WTC11 (cell line): Measurements from ENCODE around the gene EML4. TPM values are rescaled to one million over a fixed set of nuclear protein-coding genes. Genes with fewer than 3 reads are reported as not detected.

Experiments
- ATAC-seq: fragments of 200-7000 bp; cut with Tn5 transposase; 2 replicates; pipeline ENCODE4 v1.10.0; 2021; ENCODE audit warnings: mild to moderate bottlenecking, moderate library complexity
- CTCF ChIA-PET: fragments of 300-600 bp; sonication (Branson Sonifier 250); formaldehyde crosslinking; loops from one replicate; lab custom pipeline; 2021; ENCODE audit warnings: antibody characterized with exemption; lab: Charles Lee
- POLR2A ChIA-PET: fragments of 350-600 bp; sonication (Branson Sonifier 250); formaldehyde crosslinking; loops from one replicate; lab custom pipeline; 2021; ENCODE audit warnings: antibody characterized with exemption; lab: Charles Lee
- DNase-seq: peaks from one replicate; pipeline ENCODE4 v3.0.0; 2021; ENCODE audit warnings: low spot score
- H3K27ac Mint-ChIP-seq: 2 replicates; pipeline ENCODE4 v1.8.0; 2021; ENCODE audit warnings: mixed read lengths
- H3K27me3 Mint-ChIP-seq: 2 replicates; pipeline ENCODE4 v1.8.0; 2021; ENCODE audit warnings: low read depth, mild to moderate bottlenecking, moderate library complexity, mixed read lengths
- H3K36me3 Mint-ChIP-seq: 2 replicates; pipeline ENCODE4 v1.8.0; 2021; ENCODE audit warnings: mixed read lengths
- H3K4me1 Mint-ChIP-seq: 2 replicates; pipeline ENCODE4 v1.8.0; 2022; ENCODE audit warnings: mixed read lengths
- H3K4me3 Mint-ChIP-seq: 2 replicates; pipeline ENCODE4 v1.8.0; 2021; ENCODE audit warnings: mild to moderate bottlenecking, moderate library complexity, mixed read lengths
- H3K9me3 Mint-ChIP-seq: 2 replicates; pipeline ENCODE4 v1.8.0; 2021; ENCODE audit warnings: mixed read lengths
- ATF1 ChIP-seq: sonication (generic); formaldehyde crosslinking; IDR thresholded peaks from 2 replicates; pipeline ENCODE4 v1.8.1; 2023; ENCODE audit warnings: mild to moderate bottlenecking, moderate library complexity, missing genetic modification reagents
- CREM ChIP-seq: sonication (generic); formaldehyde crosslinking; IDR thresholded peaks from 2 replicates; pipeline ENCODE4 v1.8.1; 2022; ENCODE audit warnings: mild to moderate bottlenecking, missing genetic modification reagents, moderate library complexity
- ETV6 ChIP-seq: sonication (generic); formaldehyde crosslinking; IDR thresholded peaks from 2 replicates; pipeline ENCODE4 v1.8.1; 2022; ENCODE audit warnings: mild to moderate bottlenecking, missing genetic modification reagents
- FOXK1 ChIP-seq: sonication (generic); formaldehyde crosslinking; IDR thresholded peaks from 2 replicates; pipeline ENCODE4 v1.8.0; 2022; ENCODE audit warnings: mild to moderate bottlenecking, moderate library complexity, missing genetic modification reagents
- FOXP1 ChIP-seq: sonication (generic); formaldehyde crosslinking; IDR thresholded peaks from 2 replicates; pipeline ENCODE4 v1.8.0; 2022; ENCODE audit warnings: missing genetic modification reagents, mild to moderate bottlenecking, moderate library complexity, borderline replicate concordance
- GTF2I ChIP-seq: fragments of 250-450 bp; sonication (Bioruptor Pico); conservative IDR thresholded peaks from 2 replicates; pipeline ENCODE4 v1.4.0; 2021; ENCODE audit warnings: mild to moderate bottlenecking
- JUN ChIP-seq: sonication (generic); formaldehyde crosslinking; IDR thresholded peaks from 2 replicates; pipeline ENCODE4 v1.8.0; 2023; ENCODE audit warnings: mild to moderate bottlenecking, missing genetic modification reagents
- MXD4 ChIP-seq: fragments of 250-450 bp; sonication (Bioruptor Pico); IDR thresholded peaks from 2 replicates; pipeline ENCODE4 v1.8.0; 2021; ENCODE audit warnings: mild to moderate bottlenecking, moderate library complexity, borderline replicate concordance
- NFATC4 ChIP-seq: fragments of 250-450 bp; sonication (Bioruptor Pico); IDR thresholded peaks from 2 replicates; pipeline ENCODE4 v1.9.0; 2021; ENCODE audit warnings: mild to moderate bottlenecking
- NFE2L1 ChIP-seq: sonication (generic); formaldehyde crosslinking; IDR thresholded peaks from 2 replicates; pipeline ENCODE4 v1.8.1; 2023; ENCODE audit warnings: missing genetic modification reagents
- NR2C2 ChIP-seq: sonication (generic); formaldehyde crosslinking; IDR thresholded peaks from 2 replicates; pipeline ENCODE4 v1.8.0; 2022; ENCODE audit warnings: mild to moderate bottlenecking, missing genetic modification reagents
- OVOL2 ChIP-seq: fragments of 250-450 bp; sonication (Bioruptor Pico); IDR thresholded peaks from 2 replicates; pipeline ENCODE4 v1.9.0; 2021; ENCODE audit warnings: mild to moderate bottlenecking, borderline replicate concordance
- SMAD4 ChIP-seq: sonication (generic); formaldehyde crosslinking; IDR thresholded peaks from 2 replicates; pipeline ENCODE4 v1.8.0; 2022; ENCODE audit warnings: mild to moderate bottlenecking, missing genetic modification reagents
- SP1 ChIP-seq: sonication (generic); formaldehyde crosslinking; conservative IDR thresholded peaks from 2 replicates; pipeline ENCODE4 v1.8.1; 2022; ENCODE audit warnings: missing genetic modification reagents
- TCF7 ChIP-seq: sonication (generic); formaldehyde crosslinking; IDR thresholded peaks from 2 replicates; pipeline ENCODE4 v1.8.0; 2022; ENCODE audit warnings: mild to moderate bottlenecking, low read depth, missing genetic modification reagents, moderate library complexity
- TEAD4 ChIP-seq: sonication (generic); formaldehyde crosslinking; IDR thresholded peaks from 2 replicates; pipeline ENCODE4 v1.8.0; 2022; ENCODE audit warnings: mild to moderate bottlenecking, missing genetic modification reagents
- ZBTB21 ChIP-seq: sonication (generic); formaldehyde crosslinking; IDR thresholded peaks from 2 replicates; pipeline ENCODE4 v1.8.1; 2023; ENCODE audit warnings: mild to moderate bottlenecking, missing genetic modification reagents, borderline replicate concordance
- ZNF219 ChIP-seq: sonication (generic); formaldehyde crosslinking; IDR thresholded peaks from 2 replicates; pipeline ENCODE4 v1.8.0; 2023; ENCODE audit warnings: missing genetic modification reagents, mild to moderate bottlenecking, borderline replicate concordance
- ZNF263 ChIP-seq: sonication (generic); formaldehyde crosslinking; IDR thresholded peaks from 2 replicates; pipeline ENCODE4 v1.8.1; 2022; ENCODE audit warnings: low read depth, mild to moderate bottlenecking, moderate library complexity, missing genetic modification reagents
- ZNF396 ChIP-seq: fragments of 250-450 bp; sonication (Bioruptor Pico); IDR thresholded peaks from 2 replicates; pipeline ENCODE4 v1.8.0; 2021; ENCODE audit warnings: mild to moderate bottlenecking, moderate library complexity, borderline replicate concordance
- ZNF416 ChIP-seq: fragments of 250-450 bp; sonication (Bioruptor Pico); IDR thresholded peaks from 2 replicates; pipeline ENCODE4 v1.9.0; 2021; ENCODE audit warnings: mild to moderate bottlenecking, inconsistent platforms
- total RNA-seq: library from RNA; stranded (reverse); gene quantifications from 3 replicates; pipeline ENCODE4 v1.2.3, GENCODE V29; 2021
- TF ChIP-seq, protein P1 (sequence below): sonication (generic); formaldehyde crosslinking; IDR thresholded peaks from 2 replicates; pipeline ENCODE4 v1.8.1; 2023; ENCODE audit warnings: mild to moderate bottlenecking, moderate library complexity, missing genetic modification reagents
- TF ChIP-seq, protein P2 (sequence below): sonication (generic); formaldehyde crosslinking; IDR thresholded peaks from 2 replicates; pipeline ENCODE4 v1.8.0; 2022; ENCODE audit warnings: mild to moderate bottlenecking, missing genetic modification reagents
- TF ChIP-seq, protein P3 (sequence below): sonication (generic); formaldehyde crosslinking; IDR thresholded peaks from 2 replicates; pipeline ENCODE4 v1.8.0; 2023; ENCODE audit warnings: missing genetic modification reagents, mild to moderate bottlenecking, borderline replicate concordance
- TF ChIP-seq, protein P4 (sequence below): sonication (generic); formaldehyde crosslinking; IDR thresholded peaks from 2 replicates; pipeline ENCODE4 v1.8.1; 2022; ENCODE audit warnings: mild to moderate bottlenecking, moderate library complexity, missing genetic modification reagents
- TF ChIP-seq, protein P5 (sequence below): sonication (generic); formaldehyde crosslinking; IDR thresholded peaks from 2 replicates; pipeline ENCODE4 v1.8.0; 2022; ENCODE audit warnings: missing genetic modification reagents

The EML4 gene
- total RNA-seq, 1 experiment from 2014 or later = 89.9 TPM

DNA sequence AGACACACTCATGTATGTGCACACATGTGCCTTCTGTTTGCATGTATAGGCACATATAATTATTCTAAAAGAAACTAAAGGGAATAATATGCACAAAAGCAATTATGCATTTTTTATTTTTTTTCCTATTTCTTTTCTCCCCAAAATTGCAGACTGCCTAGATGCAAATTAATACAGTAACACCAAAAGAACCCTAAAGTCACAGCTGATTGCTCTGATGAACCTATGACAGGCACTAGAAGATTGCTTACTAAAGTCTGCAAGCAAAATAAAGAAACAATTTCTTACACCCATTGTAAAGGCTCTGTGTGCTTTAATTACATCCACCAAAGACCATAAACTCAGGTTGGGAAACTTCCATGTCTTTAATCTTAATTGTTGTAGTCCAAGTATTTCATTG is 7.7 kb upstream of the EML4 start:
- ChIA-PET CTCF (no interaction called here), POLR2A (no interaction called here)
- Mint-ChIP-seq H3K27ac (no peak overlapping the region), H3K36me3 (no peaks in the 10 kb centered on the region), H3K9me3 (no peaks in the 10 kb centered on the region), H3K4me3 (no peak overlapping the region), H3K27me3 (no peaks in the 10 kb centered on the region; the same call in 1 of the 2 replicates), H3K4me1 (peaks cover 6% of the 10 kb centered on the region; the same call in 1 of the 2 replicates)
- TF ChIP-seq ZBTB21 (CRISPR knock-in tag) (no peak), TEAD4 (CRISPR knock-in tag) (no peak), ATF1 (CRISPR knock-in tag) (no peak), FOXP1 (CRISPR knock-in tag) (no peak), ETV6 (CRISPR knock-in tag) (no peak), CREM (no peak), ZNF416 (CRISPR knock-in tag) (no peak), ZNF263 (CRISPR knock-in tag) (no peak), SP1 (no peak), NFE2L1 (CRISPR knock-in tag) (no peak), JUN (CRISPR knock-in tag) (no peak), MXD4 (CRISPR knock-in tag) (no peak), SMAD4 (no peak), NFATC4 (CRISPR knock-in tag) (no peak), TCF7 (no peak)
- TF ChIP-seq, protein P1, sequence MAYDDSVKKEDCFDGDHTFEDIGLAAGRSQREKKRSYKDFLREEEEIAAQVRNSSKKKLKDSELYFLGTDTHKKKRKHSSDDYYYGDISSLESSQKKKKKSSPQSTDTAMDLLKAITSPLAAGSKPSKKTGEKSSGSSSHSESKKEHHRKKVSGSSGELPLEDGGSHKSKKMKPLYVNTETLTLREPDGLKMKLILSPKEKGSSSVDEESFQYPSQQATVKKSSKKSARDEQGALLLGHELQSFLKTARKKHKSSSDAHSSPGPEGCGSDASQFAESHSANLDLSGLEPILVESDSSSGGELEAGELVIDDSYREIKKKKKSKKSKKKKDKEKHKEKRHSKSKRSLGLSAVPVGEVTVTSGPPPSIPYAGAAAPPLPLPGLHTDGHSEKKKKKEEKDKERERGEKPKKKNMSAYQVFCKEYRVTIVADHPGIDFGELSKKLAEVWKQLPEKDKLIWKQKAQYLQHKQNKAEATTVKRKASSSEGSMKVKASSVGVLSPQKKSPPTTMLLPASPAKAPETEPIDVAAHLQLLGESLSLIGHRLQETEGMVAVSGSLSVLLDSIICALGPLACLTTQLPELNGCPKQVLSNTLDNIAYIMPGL (CRISPR knock-in tag) = no peak
- TF ChIP-seq, protein P2, sequence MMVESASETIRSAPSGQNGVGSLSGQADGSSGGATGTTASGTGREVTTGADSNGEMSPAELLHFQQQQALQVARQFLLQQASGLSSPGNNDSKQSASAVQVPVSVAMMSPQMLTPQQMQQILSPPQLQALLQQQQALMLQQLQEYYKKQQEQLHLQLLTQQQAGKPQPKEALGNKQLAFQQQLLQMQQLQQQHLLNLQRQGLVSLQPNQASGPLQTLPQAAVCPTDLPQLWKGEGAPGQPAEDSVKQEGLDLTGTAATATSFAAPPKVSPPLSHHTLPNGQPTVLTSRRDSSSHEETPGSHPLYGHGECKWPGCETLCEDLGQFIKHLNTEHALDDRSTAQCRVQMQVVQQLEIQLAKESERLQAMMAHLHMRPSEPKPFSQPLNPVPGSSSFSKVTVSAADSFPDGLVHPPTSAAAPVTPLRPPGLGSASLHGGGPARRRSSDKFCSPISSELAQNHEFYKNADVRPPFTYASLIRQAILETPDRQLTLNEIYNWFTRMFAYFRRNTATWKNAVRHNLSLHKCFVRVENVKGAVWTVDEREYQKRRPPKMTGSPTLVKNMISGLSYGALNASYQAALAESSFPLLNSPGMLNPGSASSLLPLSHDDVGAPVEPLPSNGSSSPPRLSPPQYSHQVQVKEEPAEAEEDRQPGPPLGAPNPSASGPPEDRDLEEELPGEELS (CRISPR knock-in tag) = no peak
- DNase-seq (no peak), ATAC-seq (no peak)

DNA sequence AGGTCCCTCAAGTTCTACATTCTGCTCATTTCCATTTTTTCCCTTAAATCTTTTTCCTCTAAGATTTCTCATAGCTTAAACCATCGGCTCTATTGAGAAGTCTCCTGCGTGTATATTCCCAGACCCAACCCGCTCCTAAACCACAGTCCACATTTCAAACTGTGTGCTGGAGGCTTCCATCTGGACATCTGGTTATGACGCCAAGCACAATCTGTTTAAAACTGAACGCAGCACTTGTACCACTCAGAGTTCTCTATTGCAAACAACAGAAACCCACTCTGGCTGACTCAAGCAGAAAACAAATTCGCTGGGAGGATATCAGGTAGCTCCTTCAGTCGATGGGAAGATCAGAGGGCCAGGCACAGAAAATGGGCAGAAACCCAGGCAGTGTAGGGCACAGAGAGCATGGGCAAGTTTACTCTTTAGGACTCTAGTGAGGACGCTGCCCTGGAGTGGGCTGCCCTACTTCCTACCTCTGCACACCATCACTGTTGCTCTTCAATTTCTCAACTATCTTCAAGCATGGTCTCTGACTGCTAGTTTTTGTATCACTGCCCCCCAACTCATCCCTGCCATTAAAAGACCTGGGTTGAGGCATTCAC is 5.6 kb upstream of the EML4 start:
- CTCF ChIA-PET = no interaction called here
- ATAC-seq (no peak), DNase-seq (no peak)
- Mint-ChIP-seq H3K4me3 (no peak overlapping the region), H3K36me3 (no peaks in the 10 kb centered on the region), H3K4me1 (peaks cover 3% of the 10 kb centered on the region; the same call in 1 of the 2 replicates), H3K9me3 (no peaks in the 10 kb centered on the region), H3K27ac (no peak overlapping the region), H3K27me3 (no peaks in the 10 kb centered on the region; the same call in 1 of the 2 replicates)
- POLR2A ChIA-PET = no interaction called here
- TF ChIP-seq NR2C2 (CRISPR knock-in tag) = no peak
- TF ChIP-seq ZNF219 (CRISPR knock-in tag) = no peak
- no peak for TF ChIP-seq ZNF396 (CRISPR knock-in tag)
- TF ChIP-seq, protein P3, sequence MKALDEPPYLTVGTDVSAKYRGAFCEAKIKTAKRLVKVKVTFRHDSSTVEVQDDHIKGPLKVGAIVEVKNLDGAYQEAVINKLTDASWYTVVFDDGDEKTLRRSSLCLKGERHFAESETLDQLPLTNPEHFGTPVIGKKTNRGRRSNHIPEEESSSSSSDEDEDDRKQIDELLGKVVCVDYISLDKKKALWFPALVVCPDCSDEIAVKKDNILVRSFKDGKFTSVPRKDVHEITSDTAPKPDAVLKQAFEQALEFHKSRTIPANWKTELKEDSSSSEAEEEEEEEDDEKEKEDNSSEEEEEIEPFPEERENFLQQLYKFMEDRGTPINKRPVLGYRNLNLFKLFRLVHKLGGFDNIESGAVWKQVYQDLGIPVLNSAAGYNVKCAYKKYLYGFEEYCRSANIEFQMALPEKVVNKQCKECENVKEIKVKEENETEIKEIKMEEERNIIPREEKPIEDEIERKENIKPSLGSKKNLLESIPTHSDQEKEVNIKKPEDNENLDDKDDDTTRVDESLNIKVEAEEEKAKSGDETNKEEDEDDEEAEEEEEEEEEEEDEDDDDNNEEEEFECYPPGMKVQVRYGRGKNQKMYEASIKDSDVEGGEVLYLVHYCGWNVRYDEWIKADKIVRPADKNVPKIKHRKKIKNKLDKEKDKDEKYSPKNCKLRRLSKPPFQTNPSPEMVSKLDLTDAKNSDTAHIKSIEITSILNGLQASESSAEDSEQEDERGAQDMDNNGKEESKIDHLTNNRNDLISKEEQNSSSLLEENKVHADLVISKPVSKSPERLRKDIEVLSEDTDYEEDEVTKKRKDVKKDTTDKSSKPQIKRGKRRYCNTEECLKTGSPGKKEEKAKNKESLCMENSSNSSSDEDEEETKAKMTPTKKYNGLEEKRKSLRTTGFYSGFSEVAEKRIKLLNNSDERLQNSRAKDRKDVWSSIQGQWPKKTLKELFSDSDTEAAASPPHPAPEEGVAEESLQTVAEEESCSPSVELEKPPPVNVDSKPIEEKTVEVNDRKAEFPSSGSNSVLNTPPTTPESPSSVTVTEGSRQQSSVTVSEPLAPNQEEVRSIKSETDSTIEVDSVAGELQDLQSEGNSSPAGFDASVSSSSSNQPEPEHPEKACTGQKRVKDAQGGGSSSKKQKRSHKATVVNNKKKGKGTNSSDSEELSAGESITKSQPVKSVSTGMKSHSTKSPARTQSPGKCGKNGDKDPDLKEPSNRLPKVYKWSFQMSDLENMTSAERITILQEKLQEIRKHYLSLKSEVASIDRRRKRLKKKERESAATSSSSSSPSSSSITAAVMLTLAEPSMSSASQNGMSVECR (CRISPR knock-in tag) = no peak
- no peak for TF ChIP-seq FOXK1 (CRISPR knock-in tag)
- TF ChIP-seq GTF2I (CRISPR knock-in tag) = no peak
- TF ChIP-seq, protein P4, sequence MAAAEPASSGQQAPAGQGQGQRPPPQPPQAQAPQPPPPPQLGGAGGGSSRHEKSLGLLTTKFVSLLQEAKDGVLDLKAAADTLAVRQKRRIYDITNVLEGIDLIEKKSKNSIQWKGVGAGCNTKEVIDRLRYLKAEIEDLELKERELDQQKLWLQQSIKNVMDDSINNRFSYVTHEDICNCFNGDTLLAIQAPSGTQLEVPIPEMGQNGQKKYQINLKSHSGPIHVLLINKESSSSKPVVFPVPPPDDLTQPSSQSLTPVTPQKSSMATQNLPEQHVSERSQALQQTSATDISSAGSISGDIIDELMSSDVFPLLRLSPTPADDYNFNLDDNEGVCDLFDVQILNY (CRISPR knock-in tag) = no peak
- TF ChIP-seq, protein P5, sequence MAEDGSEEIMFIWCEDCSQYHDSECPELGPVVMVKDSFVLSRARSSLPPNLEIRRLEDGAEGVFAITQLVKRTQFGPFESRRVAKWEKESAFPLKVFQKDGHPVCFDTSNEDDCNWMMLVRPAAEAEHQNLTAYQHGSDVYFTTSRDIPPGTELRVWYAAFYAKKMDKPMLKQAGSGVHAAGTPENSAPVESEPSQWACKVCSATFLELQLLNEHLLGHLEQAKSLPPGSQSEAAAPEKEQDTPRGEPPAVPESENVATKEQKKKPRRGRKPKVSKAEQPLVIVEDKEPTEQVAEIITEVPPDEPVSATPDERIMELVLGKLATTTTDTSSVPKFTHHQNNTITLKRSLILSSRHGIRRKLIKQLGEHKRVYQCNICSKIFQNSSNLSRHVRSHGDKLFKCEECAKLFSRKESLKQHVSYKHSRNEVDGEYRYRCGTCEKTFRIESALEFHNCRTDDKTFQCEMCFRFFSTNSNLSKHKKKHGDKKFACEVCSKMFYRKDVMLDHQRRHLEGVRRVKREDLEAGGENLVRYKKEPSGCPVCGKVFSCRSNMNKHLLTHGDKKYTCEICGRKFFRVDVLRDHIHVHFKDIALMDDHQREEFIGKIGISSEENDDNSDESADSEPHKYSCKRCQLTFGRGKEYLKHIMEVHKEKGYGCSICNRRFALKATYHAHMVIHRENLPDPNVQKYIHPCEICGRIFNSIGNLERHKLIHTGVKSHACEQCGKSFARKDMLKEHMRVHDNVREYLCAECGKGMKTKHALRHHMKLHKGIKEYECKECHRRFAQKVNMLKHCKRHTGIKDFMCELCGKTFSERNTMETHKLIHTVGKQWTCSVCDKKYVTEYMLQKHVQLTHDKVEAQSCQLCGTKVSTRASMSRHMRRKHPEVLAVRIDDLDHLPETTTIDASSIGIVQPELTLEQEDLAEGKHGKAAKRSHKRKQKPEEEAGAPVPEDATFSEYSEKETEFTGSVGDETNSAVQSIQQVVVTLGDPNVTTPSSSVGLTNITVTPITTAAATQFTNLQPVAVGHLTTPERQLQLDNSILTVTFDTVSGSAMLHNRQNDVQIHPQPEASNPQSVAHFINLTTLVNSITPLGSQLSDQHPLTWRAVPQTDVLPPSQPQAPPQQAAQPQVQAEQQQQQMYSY (CRISPR knock-in tag) = no peak
- TF ChIP-seq OVOL2 = no peak
